GM19238 (cell line): Measurements from ENCODE around the gene TULP3.

Source experiments
- DNase-seq: peaks from one replicate; pipeline ENCODE4 v3.0.0; 2011; ENCODE audit warnings: low spot score; ENCODE audit not compliant: insufficient read length

Gene TULP3

GRCh38 chr12:2963760-2964292 lies 73.1 kb downstream of the TULP3 start:
- DNase-seq, result no peak

- no peak for DNase-seq
Observed at GRCh38 chr12:2967651-2968050, 77.0 kb downstream of the TULP3 start.

- DNase-seq, result no peak
Observed at GRCh38 chr12:2970744-2971143, 80.1 kb downstream of the TULP3 start.

DNA sequence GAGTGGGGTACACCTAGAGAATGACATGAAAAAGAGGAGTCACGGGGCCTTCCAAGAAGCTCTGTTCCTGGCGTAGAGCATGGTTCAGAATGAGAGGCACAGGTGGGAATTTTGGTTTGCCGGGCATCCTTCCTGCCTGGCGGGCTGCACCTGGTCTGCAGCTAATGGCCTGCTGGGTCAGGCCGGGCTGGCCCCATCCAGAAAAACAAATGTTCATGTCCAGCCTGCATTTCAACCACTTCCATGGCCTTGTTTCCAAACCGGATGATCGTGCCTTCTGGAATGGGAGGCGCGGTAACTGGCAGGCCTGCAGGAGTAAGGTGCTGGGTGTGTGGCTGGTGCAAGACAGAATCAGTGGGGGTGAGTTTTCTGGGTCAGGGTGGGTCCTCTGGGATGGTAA lies 82.9 kb downstream of the TULP3 start:
- no peak for DNase-seq

GRCh38 chr12:2974560-2974971 lies 83.9 kb downstream of the TULP3 start:
- DNase-seq, result no peak

GRCh38 chr12:2976581-2976996 lies 85.9 kb downstream of the TULP3 start:
- no peak for DNase-seq

DNA sequence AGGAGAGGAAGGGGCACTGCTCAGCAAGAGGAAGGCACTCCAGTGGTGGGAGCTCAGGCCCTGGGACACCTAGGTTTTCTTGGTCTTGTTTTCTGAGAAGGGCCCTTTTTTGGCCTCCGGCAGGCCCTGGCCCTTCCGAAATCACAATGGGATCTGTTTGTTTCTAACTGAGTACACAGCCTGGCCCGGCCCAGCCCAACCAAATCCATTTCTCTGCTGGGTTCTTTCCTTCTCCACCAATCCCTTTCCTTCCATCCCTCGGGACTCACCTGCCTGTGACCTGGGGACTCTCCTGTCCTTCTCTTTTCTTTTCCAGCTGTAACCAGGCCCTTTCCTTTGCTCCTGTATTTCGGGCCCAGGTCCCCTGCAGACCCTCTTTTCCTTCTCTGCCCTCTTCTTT lies 87.1 kb downstream of the TULP3 start:
- DNase-seq, result no peak

GRCh38 chr12:2979806-2980205 lies 89.1 kb downstream of the TULP3 start:
- no peak for DNase-seq

DNA sequence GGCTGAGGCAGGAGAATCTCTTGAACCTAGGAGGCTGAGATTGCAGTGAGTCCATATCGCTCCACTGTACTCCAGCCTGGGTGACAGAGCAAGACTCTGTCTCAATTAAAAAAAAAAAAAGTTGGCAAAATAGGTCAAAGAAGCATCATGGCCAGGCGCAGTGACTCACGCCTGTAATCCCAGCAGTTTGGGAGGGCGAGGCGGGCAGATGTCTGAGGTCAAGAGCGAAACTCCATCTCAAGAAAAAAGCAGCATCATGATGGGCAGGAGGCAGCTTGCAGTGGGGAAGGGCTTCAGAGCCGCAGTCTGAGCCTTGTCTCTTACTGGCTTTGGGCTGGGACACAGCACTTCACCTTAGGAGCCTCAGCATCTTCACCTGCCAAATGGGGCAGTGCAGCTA lies 89.9 kb downstream of the TULP3 start:
- DNase-seq, result no peak

DNA sequence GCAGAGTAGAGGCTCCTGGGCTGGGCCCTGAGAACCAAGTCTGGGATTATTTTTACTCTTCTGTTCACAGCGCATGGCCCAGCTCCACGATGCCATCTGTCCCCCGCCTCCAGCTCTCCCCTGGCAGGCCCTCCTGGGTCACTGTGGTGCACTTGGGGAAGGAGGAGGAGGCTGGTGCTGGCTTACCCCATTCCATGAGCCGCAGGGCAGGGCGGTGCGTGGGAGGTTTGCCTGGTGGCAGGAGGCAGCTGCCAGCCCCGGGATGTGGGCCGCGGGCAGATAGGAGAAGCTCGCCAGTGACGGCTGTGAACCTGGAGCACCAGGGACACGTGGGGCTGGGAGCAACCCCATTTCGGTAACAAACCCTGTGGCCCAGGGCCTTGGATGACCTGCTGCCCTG lies 91.7 kb downstream of the TULP3 start:
- DNase-seq, result no peak

DNA sequence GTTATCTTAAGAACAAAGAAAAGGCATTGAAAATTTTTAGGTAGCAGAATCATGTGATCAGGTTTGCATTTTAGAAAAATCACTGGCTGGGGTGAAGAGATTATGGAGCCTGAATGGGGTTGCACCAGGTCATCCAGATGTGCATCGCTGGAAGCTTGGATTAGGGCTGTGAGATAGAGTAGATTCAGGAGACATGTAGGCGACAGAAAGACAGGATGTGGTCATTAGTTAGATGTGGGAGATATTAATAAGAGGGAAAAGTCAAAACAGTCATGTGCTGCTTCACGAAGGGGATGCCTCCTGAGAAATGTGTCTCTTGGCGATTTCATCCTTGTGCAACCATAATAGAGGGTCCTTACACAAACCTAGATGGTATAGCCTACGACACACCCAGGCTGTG lies 93.6 kb downstream of the TULP3 start:
- DNase-seq, result no peak

DNA sequence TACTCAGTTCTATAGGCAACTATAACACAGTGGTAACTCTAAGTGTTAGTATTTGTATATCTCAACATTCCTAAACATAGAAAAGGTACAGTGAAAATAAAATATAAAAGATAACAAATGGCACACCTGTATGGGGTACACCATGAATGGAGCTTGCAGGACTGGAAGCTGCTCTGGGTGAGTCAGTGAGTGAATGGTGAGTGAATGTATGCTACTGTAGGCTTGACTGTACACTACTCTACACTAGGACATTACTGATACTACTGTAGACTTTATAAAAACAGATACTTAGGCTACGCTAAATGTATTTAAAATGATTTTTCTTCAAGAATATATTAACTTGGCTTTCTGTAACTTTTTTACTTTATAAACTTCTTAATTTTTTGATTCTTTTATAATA lies 94.0 kb downstream of the TULP3 start:
- DNase-seq, result no peak

DNA sequence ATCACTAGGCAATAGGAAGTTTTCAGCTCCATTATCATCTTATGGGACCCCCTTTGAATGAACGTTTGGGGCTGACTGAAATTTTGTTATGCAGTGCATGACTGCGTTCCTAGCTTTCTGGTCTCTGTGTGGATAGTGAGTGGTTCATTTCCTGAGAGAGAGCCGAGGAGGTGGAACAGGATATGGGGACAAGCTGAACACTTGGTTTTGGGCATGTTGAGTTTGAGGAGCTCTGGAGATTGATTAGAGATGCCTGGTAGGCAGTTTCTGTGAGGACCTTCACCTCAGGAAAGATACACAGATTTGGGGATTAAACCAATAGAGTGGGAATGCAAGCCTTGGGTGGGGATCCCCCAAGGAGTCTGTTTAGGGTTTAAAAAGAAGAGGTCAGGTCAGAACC lies 96.2 kb downstream of the TULP3 start:
- DNase-seq, result no peak

DNA sequence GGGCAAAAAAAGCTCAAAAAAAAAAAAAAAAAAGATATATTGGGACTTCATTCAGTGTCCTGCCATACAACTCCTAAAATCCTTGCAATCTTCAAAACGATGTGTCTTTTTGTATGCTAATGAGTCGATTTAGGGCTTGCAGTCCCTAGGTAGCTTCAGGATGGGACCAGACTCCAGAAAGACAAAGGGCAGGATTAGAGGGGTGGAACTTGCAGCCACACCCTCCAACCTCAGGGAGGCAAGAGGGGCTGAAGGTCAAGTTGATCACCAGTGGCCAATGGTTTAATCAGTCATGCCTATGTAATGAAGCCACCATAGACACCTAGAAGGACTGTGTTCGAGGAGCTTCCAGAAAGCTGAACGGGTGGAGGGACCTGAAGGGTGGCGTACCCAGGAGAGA lies 97.8 kb downstream of the TULP3 start:
- DNase-seq, result no peak
